ENCODE results near the gene KRT35.

- TF ChIP-seq CTCF (IDR thresholded peaks at IDR 0.05) (no peak), POLR2A (IDR thresholded peaks at IDR 0.05) (no peak)
Observed at GRCh38 chr17:41491476-41491875, 10.5 kb upstream of the KRT35 start.
